H1 (cell line): Measurements from ENCODE around the gene CCDC124. TPM values are rescaled to one million over a fixed set of nuclear protein-coding genes. Genes with fewer than 3 reads are reported as not detected.
A peak's percentile ranks its signal among the peaks of the same experiment; 100 is the strongest.

Experiments
- ASH2L ChIP-seq: fragments of 200-600, 300-600 bp; sonication (generic); IDR thresholded peaks from one replicate; pipeline ENCODE4 v1.7.1; 2017; ENCODE audit warnings: low read length
- SRF ChIP-seq: IDR thresholded peaks from 2 replicates; pipeline ENCODE4 v1.6.1; 2011; ENCODE audit warnings: mild to moderate bottlenecking, low read depth, low read length, moderate library complexity
- TAF7 ChIP-seq: optimal IDR thresholded peaks from 2 replicates; pipeline ENCODE3; 2011; ENCODE audit warnings: low read depth, mild to moderate bottlenecking, inconsistent platforms, low read length, moderate library complexity, borderline replicate concordance
- polyA plus RNA-seq, 7 experiments: library from polyadenylated mRNA; depleted of rRNA in 3 of 7; stranded (reverse) in 5 of 7; unstranded in 2 of 7; fragments of >200 nt in 5 of 7; fragments of 200-250 nt in 2 of 7; gene quantifications; 1 replicate in 5 of 7; 2 replicates in 1 of 7; 4 replicates in 1 of 7; pipeline versions ENCODE4 v1.2.1 to v1.2.3, GENCODE V29; 2011 to 2013; ENCODE audit warnings: missing spikeins in 2 of 7, mixed read lengths in 2 of 7
- total RNA-seq: library from RNA; stranded (reverse); fragmentation: NEBNext Ultra II Directional; extraction: Animal tissue kit (Norgen Biotek cat#: 25700); gene quantifications from 2 replicates; pipeline ENCODE4 v1.2.1, GENCODE V29; 2021

CCDC124 gene
- total and polyA plus RNA-seq, 2 of the 8 experiments (the other 6 are each of a cell fraction or from before 2014, with no cell fraction given): 95.2 to 103 TPM

DNA sequence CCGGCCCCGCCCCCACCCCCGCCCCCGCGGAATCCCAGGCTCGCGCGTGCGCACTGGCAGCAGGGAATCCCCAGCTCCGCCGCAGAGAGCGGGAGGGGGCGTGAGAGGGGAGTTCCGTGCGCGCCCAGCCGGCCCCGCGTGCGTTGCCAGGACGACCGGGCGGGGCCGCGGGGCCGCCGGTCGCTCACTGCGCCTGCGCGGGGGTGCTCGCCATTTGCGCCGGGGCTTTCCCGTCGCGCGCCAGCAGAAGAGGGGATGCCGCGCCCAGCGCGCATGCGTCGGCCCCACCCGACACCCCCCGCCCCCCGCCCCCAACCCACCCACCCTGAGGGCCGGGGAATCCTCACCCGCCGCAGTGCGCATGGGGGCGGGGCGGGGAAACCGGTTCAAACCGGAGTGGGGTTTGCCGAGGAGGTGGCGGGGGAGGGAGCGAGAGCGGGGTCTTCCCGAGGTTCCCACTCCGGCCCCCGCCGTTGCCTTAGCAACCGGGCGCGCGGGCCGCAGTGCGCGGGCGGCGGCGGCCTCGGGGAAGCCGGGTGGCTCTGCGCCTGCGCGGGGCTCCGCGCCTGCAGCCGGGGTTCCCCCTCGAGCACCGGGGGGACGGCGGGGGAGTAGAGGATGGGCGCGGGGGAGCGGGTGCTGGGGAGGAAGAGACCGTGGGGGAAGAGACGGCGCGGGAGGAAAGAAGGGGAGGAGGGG is 15.1 kb downstream of the CCDC124 start (continued):
- TF ChIP-seq SRF: 0 out of 2 replicates have a peak, but pooled peaks have one; percentile 12
- peak; percentile 0 for TF ChIP-seq ASH2L
- peak; percentile 18 for TF ChIP-seq TAF7
